GM10248 (cell line): ENCODE data around the gene BICC1.

ENCODE experiments used
- CTCF ChIA-PET: fragments of 300-600 bp; sonication (Branson Sonifier 250); formaldehyde crosslinking; extraction: SDS; loops from one replicate; lab custom pipeline; 2021; ENCODE audit warnings: antibody characterized with exemption; lab: Yijun Ruan, JAX
- POLR2A ChIA-PET: fragments of 350-650 bp; sonication (Branson Sonifier 250); formaldehyde crosslinking; extraction: SDS; loops from one replicate; lab custom pipeline; 2020; ENCODE audit warnings: antibody characterized with exemption; lab: Yijun Ruan, JAX
- DNase-seq: peaks from one replicate; pipeline ENCODE4 v3.0.0; 2012; ENCODE audit errors: extremely low spot score
- CTCF ChIP-seq: IDR thresholded peaks from 2 replicates; pipeline ENCODE4 v1.5.1; 2012; ENCODE audit warnings: mild to moderate bottlenecking, low read depth; ENCODE audit errors: extremely low read depth, missing control alignments, control extremely low read depth

The BICC1 gene

DNA sequence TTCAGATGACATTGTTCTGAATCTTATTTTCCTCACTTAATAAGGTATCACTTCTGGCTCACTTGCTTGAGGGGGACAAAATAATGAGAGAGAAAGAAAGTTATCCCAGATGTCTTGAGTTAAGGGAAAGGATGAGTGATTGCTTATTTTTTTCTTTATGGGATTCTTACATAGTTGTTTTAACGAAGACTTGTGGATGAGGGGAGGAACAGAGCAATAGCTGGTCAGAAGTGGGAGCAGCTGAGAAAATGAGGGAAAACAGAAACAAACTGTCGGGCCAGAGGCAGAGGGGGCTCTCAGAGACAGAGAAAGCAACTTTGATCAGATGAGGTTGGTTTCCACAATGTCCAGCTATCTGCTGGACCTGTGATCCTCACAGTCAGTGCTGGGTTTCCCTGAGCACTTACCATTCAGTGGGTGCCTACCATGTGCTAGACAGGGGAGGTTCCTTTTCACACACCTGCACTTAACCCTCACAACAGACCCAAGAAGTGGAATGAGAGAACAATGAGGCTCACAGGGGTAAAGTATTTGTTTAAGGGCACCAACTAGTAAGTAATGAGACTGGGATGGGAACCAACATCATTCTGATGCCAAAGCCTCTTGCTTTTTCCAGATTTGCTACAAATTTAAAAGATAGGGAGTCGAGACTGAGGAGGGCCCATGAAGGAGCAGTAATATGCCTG lies 64.2 kb downstream of the BICC1 start:
- no peak for DNase-seq
- no peak for TF ChIP-seq CTCF
- CTCF ChIA-PET = no interaction called here
- POLR2A ChIA-PET = no interaction called here

DNA sequence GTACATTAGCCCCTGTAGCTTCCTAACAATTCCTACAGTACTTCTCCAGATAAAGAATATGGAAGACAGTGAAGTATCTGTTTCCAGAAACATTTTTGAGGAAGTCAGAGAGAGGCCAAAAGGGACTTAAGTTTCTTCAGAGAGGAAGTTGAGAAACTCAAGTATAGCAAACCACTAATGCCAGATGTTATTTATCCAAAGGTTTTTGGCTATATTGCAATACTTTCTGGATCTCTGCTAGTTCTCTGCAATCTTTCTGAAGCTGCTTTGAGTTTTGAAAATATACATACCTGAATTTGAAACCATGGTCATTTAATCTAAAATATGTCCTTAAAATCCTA lies 64.7 kb downstream of the BICC1 start:
- DNase-seq = no peak
- ChIA-PET POLR2A (no interaction called here), CTCF (no interaction called here)
- no peak for TF ChIP-seq CTCF

- TF ChIP-seq CTCF = no peak
- ChIA-PET CTCF (no interaction called here), POLR2A (no interaction called here)
- no peak for DNase-seq
These were observed 65.7 kb downstream of the BICC1 start for GRCh38 chr10:58578366-58578765.

DNA sequence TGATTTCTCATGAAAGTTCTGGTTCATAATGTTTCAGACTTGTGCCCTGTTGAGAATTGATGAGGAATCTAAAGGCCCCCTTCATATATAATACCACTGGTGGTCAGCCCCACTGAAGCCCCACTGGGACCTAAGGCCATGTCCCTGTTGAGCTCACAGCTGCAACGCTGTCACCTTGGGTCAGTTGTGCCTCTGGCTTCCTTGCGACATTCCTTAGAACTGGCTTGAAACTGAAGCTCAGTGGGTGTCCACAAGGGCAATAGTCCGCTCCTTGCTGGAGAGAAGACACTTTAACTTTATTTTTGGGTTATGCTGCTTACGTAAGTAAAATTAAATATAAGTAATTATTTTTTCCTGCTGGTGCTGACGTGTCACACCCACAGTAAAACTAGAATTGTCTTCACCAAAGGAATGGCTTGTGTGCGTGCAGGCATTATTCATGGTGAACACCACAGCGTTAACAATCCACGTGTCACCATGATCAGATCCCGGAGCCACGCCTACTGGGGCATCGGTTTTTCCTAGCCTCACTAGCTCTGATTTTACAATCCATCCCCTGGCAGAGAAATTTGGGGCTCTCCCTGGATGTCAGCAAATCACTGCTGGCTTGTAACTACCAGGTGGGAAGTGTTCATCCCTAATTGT lies 66.5 kb downstream of the BICC1 start:
- ChIA-PET CTCF (no interaction called here), POLR2A (no interaction called here)
- no peak for TF ChIP-seq CTCF

GRCh38 chr10:58582045-58582444 lies 69.4 kb downstream of the BICC1 start:
- POLR2A ChIA-PET = no interaction called here
- CTCF ChIA-PET = no interaction called here

More for the DNA sequence above, 66.5 kb downstream of the BICC1 start:
- no peak for DNase-seq

GRCh38 chr10:58585435-58585834 lies 72.8 kb downstream of the BICC1 start:
- POLR2A ChIA-PET = no interaction called here

More at GRCh38 chr10:58582045-58582444, 69.4 kb downstream of the BICC1 start:
- DNase-seq = no peak
- no peak for TF ChIP-seq CTCF

More at GRCh38 chr10:58585435-58585834, 72.8 kb downstream of the BICC1 start:
- DNase-seq = no peak
- CTCF ChIA-PET = no interaction called here
- no peak for TF ChIP-seq CTCF
